NCI-H69 (cell line): Measurements from ENCODE around the gene C4orf50.
A peak's percentile ranks its signal among the peaks of the same experiment; 100 is the strongest.

ENCODE experiments used
- DNase-seq: peaks from one replicate; lab custom pipeline; 2025; lab: John Stamatoyannopoulos, UW

Gene C4orf50

DNA sequence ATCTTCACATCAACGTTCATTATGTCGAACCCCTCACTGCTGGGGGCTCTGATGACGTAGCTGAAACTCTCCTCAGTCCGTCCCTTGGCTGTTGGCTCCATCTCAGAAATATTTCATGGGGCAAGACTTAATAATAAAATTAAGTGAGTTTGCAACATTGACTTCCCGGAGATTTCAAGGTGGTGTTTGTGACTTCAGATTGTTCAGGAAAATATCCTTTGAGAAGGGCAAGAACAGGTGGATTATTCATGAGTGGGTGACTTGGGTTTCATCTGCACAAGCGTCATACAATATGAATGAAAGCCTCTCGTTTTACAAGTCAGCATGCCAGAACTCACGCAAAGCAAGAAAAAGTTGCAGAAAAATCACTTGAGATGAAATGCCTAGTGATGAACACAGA is at the start of gene C4orf50:
Gene C4orf50 (minus strand): TSS at position 101 of the 400 bp plus-strand sequence.
- DNase-seq, result no peak

DNA sequence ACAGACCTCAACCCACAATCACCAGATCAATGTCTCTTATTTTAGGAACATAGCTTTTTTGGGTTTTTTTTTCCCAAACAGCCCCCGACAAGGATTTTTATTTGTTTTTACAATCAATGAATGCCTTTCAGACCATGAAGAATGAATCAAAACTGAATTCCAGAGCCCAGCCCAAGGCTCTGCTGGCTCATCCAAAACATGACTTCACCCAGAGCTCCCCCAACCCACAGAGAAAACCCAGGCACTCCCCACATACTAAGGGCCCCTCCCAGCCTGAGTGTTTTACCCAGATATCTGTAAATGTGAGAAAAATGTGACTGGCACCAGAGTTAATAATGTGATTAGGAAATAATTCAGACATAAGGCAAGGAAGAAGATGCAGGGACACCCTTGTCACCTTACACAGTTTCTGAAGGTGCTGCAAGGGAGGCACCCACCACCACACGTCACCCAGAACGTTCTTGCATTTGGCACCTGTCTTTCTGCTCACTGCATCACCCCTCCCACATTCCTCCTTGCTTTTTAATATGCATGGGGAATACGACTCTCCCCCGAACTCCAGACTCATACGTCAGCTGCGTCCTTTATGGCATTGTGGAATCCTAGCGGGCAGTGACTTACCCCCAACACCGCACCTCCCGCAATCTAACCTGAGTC is 47.8 kb upstream of the C4orf50 start:
- DNase-seq, result no peak

DNA sequence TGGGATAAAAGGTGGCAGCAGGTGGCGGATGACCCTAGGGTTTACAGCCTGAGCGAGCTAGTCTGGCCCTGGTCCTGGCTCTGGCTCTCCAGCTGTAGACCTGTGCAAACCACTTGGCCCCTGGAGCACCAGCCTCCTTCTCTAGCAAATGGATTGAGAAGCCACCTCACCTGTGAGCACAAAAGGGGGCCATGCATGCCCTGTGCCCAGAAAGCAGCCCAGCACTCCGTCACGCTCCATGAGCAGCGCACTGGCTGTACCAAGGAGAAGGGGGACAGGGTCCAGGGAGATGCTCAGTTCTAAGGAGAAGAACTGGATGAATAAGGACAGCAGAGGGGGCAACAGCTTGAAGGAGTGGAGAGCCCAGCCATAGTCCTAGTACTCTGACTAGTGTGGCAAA is 46.9 kb upstream of the C4orf50 start:
- DNase-seq, result no peak

DNA sequence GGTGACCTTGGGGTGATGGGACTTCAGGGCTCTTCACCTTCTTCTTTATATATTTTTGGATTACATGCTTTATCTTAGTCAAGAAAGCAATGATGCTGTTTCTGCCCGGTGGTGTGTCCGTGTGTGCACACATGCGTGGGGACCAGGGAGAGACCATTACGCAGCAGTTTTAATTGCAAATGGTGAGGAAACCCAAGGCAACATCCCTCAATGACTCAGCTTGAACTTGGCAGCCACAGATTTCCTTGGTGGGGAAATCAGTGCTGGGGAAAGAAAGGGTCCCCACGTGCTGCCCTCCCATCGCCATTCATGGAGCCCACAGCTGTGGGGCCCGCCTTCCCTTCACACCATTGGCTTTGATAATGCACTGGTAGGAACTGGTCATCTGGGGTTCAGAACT is 46.2 kb upstream of the C4orf50 start:
- no peak for DNase-seq

DNA sequence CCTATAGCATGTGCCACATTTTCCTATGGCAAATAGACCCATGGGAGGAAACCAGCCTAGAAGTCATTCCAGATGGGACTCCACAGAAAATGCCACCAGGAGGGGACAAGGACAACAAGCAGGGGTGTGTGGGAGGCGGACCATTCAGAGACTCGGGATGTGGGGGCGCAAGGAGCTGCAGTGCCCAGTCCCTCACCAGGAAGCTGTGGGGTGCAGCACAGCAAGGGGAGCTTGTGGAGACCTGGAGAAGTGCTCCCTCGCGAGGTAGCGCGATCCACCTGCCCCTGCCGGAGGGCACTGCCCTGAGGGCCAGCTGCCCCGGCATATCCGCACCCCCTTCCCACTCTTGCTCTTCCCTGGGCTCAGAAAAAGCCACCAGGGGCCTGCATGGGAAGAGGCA is 45.5 kb upstream of the C4orf50 start:
- DNase-seq, result no peak

DNA sequence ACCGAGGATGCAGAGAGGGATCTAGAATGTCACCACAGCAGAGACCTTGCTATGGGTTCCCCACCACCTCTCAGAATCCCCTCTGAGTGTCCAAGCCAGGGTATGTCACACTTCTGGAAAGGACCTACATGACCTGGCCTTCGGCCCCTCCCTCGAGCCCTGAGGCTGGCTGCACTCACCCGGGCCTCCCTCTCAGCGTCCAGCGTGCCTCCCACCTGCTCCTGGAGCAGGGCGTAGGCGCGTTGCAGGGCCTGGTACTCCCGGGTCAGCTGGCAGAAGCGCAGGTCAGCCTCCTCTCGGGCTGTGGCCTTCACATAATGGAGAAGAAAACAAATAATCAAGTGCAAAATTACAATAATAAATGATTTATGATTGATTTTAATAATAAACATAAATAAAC is 43.9 kb upstream of the C4orf50 start:
- DNase-seq, result no peak

DNA sequence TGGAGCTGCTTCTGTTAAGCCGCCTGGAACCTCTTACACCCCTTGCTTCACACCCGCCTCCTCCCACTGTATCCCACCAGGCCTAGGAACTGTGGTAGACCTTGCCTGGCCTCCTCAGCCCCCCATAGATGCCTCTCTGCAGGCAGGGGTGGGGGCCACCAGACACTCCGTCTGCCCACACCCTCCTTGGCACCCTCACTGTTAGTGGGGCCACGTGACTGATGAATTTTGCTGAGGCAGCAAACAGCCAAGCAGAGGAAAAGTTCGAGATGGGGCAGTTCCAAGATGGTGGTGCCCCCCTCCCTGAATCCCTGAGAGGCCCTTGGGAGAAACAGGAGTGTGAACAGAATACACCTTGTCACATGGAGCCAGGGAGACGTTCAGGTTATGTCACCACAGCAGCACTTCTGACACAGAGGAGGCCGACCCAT is 41.2 kb upstream of the C4orf50 start:
- no peak for DNase-seq

DNA sequence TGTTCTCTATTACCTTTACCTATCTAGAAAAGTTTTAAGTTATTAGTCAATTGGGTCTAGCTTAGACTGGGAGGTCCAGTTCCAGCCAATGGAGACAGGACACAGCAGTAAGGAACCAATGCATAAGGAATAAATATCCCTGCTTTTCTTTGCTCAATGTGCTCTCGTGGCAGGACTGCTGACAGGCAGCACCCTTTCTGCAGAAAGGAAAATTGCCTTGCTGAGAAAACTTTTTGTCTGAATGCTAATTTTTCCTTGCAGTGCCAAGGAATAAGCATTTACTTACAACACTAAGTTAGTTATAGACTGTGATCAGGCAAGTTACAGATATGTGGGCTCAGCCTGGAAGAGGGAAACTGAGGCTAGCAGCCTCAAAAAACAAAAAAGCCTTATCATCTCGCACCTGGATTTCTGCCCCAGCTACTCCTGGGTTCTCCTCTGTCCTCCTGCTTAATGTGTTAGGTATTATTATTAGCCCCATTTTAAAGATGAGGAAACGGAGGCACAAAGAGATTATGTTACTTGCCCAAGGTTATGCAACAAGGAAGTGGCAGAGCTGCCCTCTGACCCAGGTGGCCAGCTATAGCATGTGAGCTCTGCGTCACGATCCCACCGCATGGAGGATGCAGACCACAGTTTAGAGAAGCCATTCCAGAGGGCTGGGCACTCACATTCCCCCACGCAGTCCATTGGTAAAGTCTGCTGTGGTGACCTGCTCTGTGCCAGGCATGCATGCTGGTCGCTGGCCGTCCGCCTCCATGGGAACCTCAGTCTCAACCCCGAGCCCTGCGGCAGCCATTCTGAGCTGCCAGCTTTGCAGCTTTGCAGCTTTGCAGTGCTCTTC is 40.5 kb upstream of the C4orf50 start:
- DNase-seq, result peak; percentile 7

DNA sequence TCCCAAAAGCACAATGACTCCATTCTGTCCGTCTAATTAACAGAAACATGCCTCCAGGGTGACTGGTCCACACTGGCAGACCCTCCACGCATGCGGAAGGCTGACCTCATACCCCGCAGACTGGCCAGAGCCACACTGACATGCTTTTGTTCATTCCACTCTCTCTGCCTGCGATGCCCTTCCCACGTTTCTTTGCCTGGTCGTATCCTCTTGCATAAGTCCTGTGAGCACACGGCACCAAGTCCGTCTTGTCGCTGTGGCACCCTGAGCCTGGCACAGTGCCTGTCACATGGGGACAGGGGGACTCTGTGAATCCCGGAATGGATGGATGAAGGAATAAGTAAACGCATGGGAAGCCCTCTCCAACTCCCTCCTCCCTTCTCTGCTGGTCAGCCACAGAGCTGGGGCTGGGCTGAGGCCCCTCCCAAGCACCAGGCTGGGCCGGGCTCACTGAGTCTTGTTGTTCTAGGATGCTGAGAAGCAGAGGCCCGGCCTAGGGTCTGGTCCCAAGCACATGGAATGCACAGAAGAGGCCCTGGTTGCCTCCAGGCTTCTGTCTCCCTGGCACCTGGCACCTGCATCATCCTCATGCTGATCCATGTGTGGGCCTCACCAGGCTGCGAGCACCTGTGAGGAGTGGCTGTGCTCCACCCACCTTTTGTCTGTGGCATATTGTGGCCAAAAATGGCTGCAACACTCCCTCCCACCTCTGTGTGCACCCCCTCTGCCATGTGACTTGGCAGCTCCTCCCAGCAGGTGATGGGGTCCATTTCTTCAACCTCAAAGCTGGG is 38.9 kb upstream of the C4orf50 start:
- no peak for DNase-seq

DNA sequence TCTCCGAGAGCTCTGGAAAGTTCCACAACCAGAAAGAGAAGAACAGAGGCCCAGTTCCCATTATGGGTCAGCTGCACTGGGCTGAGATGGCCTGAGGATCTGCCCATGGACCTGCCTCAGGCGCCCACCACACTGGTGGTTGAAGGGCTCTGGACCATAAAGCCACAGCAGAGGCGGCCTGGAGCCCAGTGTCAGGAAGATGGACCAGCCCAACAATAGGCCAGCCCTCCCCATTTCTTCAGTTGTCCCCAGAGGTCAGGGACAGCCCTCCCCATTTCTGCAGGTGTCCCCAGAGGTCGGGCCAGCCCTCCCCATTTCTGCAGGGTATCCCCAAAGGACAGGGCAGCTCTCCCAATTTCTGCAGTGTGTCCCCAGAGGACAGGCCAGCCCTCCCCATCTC is 37.2 kb upstream of the C4orf50 start:
- DNase-seq, result no peak

DNA sequence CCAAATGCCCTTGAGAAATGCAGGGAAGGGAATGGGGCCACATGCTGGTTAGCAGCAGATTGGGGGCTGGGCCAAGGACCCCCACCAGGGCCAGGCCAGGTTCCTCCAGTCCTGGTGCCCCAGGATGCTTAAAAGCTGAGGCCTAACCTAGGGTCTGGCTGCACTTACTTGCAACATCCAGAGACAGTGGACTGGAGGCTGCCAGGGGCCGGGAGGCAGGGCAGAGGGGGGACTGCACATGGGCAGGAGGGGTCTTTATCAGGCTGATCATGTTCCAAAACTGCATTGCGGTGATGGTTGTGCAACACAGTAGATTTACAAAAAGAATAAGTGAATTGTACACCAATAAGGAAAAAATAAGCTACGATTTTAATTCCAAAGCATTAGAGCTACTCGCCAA is 36.8 kb upstream of the C4orf50 start:
- DNase-seq, result no peak

DNA sequence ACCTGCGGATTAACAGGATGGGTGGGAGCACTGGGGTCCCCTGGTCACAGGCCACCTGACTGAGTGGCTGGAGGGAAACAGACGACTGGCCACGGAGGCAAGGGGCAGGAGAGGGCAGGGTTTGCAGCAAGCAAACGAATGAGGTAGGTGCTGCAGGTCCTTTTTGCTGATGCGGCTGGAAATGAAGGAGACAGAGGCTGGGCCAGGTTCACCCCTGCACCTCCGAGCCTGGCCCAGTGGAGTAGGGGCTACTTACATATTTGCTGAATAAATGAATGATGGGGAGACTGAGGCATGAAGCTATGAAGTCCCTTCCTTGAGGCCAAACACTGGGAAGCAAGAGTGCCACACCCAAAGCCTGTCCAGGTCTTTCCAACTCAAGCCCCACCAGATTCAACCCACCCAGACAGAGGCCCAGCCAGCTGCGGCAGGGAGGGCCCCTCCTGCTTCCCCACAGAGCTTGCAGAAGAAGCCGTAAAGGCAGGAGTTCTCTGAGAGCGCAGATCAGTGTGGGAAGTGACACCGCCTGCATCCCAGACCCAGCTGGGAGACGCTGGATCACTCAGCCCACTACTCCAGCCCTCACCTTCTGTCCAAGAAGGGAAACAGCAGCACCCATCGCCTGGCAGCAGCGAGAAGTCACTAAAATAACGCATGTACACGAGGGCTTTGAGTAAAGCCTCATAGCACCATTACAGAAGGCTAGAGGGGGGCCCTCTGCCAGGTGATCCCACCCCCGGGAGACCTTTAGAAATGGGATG is 36.1 kb upstream of the C4orf50 start:
- no peak for DNase-seq

DNA sequence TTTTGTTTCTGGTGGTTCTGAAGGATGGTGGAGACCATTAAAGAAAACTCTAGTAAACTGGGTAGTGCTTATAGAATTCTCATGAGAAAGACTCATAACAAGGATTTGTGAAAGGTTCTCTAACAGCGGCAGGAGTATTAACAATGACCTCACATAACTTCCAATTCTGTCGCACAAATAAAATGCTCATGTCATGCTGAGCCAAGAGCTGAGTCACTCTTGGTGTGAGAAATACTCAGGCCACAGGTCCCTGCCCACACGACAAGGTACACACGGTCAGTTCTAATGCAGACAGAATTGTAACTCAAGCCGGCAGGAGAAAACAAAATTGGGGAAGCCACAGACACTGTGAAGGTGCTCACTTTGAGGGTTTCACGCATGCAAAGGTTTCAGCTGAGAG is 34.4 kb upstream of the C4orf50 start:
- peak; percentile 41 for DNase-seq

DNA sequence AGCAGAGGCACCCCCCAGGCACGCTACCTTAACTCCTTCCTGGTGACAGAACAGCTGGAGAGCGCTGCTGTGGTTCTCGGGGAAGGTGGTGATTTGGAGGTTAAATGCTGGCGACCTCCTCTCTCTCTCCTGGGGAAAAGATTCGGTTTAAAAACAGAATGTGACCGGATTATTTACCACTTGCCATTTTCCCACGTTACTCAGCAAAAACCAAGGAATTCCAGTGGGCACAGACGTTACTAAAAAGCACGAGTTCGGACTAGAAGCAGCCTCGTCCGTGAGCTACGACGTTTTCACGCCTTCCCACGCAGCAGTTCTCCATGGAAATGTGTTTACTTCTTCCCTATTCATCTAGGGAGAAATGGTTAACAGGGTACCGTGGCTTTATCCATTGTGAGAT is 32.3 kb upstream of the C4orf50 start:
- DNase-seq, result peak; percentile 69

DNA sequence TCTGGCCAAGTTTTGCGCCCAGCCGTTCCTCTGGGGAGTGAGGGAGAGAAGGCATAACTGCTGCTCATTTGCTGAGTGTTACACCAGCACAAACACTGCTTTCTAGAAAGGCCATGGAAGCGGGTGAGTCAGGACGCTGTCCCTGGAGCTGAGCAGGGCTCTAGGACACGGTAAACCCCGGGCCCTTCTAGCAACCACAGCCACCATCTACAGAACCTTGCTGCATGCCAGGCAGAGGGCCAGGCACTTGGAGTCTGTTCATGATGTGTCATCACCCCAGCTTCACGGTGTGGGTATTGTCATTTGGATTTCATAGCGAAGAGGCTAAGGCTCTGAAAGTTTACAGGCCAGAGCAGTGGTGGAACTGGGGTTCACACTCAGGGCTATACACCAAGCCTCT is 31.8 kb upstream of the C4orf50 start:
- no peak for DNase-seq

DNA sequence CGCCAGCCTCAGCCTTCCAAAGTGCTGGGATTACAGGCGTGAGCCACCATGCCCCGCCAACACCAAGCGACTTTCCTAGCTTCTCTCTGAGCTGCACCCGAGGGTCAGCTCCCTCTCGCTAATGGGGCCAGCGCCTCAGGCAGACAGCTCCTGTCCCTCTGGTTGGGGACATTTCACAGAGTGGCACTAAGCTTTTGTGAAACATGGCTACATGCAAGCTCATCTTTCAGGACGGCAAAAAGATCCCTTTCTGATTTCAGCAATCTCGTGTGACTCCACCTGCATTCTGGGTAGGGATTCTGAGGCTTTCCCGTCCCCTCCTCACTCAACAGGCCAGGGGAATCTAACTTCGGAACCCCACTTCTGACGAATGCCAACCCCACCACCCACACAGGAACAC is 31.0 kb upstream of the C4orf50 start:
- no peak for DNase-seq

DNA sequence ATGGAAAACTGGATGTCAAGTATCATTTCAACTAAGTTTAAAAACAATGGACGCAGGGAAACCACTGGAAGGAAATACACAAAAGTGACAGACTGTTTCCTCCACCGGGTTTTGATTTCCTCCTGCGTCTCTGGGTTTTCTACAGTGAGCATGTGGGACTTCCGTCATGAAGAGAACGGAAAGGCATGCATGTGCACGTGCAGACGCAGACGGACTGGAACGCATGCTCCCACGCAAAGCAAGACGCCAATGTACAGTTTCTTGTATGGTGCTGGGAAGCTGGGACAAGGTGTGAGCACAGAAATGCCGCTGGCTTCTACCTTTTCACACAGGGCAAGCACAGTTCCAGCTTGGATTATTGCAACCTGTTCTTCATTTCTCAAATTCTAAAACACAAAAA is 30.3 kb upstream of the C4orf50 start:
- DNase-seq, result no peak

DNA sequence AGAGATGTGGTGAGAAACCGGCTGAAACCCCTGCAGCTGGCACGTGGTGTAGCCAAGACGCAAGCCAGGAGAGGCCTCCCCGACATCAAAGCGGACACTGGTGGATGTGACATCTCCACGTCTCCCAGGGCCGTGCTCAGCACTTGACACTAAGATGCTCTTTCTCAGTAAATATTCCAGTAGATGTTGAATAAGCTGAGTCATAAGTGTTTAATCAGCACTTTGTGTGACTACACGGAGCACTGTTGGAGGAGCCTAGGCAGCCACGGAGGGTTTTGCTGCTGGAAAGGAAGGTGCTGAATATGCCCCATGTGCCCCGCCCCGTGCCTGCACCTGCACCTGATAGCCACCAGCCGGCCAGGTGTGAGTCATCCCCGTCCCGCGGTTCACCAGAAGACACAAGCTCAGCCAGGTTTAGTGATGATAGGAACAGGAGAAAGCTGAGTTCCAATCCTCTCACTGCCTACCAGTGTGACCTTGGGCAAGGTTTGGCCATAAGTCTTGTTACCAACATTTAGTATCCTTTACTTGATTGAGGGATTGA is 29.0 kb upstream of the C4orf50 start:
- peak; percentile 52 for DNase-seq

DNA sequence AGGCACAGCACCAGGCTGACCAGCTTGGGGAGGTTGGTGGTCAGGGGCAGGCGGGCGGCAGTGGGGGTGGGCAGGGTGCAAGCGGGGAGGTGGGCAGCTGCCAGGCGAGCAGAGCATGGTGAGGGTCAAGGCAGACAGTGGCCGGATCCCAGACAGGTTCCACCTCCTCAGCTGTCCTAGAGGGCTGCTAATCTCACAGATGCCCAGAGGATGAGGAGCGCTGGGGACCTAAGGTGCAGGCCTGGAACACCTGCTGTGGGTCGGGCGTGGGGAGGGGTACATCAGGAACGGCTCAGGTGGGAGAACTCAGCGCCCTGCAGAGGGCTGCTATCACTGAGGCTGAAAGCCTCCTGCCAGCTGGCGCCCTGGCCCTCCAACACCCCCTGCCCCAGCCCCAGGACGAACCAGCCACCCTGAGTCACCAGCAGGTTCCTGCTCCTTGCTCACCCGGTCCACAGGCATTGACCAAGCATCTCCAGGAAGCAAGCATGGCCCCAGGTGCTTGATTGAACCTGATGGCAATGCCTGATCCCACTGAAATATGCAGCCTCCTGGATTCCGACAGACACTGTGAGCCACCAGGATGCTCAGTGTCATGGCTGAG is 28.4 kb upstream of the C4orf50 start:
- no peak for DNase-seq

DNA sequence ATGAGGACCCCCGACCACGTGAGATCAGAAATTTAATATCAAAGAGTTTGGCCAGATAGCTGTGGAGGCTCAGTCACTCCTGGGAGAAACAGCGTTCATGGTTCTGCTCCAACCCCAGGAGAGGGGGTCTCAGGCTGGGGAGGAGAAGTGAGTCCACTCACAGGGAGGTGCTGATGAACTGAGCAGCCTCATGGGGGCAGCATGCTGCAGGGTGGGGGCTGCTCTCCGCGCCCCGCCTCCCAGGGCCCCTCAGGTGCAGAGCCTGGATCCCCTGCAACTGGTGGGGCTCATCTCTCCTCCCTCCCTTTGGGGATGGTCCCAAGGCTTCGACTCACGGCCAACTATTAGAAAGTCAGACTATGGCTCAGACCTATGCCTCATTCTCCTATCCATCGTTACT is 26.6 kb upstream of the C4orf50 start:
- DNase-seq, result peak; percentile 19

DNA sequence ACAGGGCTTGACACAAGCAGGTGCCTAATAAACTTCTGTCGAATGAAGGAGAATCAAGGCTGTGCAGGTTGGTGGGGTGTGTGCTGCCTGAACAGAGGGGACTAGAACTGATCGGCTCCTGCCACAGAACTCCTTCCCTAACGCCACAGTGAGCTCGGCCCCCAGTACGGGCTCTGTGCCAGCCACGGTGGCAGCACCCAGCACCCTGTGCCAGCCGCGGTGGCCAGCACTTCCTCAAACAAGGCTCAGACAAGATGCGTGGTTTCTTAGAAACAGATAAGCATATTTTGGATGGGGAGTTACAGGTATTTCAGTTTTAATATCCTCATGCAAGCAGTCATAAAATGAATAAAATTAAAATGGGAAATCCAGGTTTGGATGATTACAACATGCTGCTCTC is 26.0 kb upstream of the C4orf50 start:
- DNase-seq, result no peak
